Measurements from ENCODE around the gene ZBTB24. TPM values are rescaled to one million over a fixed set of nuclear protein-coding genes. Genes with fewer than 3 reads are reported as not detected.
A peak's percentile ranks its signal among the peaks of the same experiment; 100 is the strongest.

The ZBTB24 gene
- total and polyA plus RNA-seq, 2 of the 13 experiments (the other 11 are each of a cell fraction or from before 2014, with no cell fraction given), result 1.5 to 6.2 TPM

DNA sequence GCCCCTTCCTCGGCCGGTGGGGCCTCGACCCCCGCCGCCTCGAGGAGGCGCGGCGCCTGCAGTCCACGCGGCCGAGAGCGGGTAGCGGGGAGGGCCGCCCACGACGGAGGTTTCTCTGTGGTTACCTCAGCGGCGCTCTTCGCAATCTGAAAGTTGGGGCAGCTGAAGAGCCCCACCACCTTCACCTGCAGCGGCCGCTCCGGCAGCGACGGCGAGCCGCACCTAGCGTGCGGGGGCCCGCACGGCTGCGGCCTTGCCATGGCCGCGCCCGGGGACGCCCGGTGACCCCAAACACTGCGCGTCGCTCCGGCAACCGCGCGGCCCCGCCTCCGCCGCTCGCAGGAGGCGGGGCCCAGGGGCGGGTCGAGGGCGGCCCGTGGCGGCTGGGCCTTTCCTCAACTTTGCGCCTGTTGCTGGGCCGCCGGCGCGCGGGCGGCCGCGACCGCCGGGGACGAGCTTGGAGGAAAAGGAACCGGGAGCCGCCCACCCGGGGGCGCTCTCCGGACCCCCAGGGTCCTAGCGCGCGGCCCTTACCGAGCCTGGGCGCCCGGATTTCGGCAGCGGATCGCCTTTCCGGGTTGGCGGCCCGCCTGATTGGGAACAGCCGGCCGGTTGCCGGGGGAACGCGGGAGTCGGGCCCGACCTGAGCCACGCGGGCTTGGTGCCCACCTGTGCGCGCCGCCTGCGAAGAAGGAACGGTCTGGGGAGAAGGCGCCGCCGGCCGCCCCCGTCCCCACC, 42.5 kb downstream of the ZBTB24 start, which contains the start of the genes PPIL6 and SMPD2 (continued):
- TF ChIP-seq TRAFD1 (CRISPR knock-in tag; IDR thresholded peaks at IDR 0.05; ENCODE audit: borderline replicate concordance), result no peak
- 0 out of 2 replicates have a peak, but pooled peaks have one; percentile 16 for TF ChIP-seq ZNF614 (CRISPR knock-in tag; IDR thresholded peaks at IDR 0.05; ENCODE audit: borderline replicate concordance)
- TF ChIP-seq PTBP1 (IDR thresholded peaks at IDR 0.05; ENCODE audit: low read depth, low read length, poor library complexity, severe bottlenecking), result no peak
- peak; percentile 73 for TF ChIP-seq RBFOX2 (IDR thresholded peaks at IDR 0.05; ENCODE audit: low read depth, low read length)
- TF ChIP-seq SRSF9 (IDR thresholded peaks at IDR 0.05; ENCODE audit: borderline replicate concordance, insufficient read depth, low read depth, low read length, poor library complexity, severe bottlenecking), result no peak
- 0 out of 2 replicates have a peak, but pooled peaks have one; percentile 44 for TF ChIP-seq TSC22D2 (CRISPR knock-in tag; IDR thresholded peaks at IDR 0.05; ENCODE audit: borderline replicate concordance)
- 0 out of 2 replicates have a peak, but pooled peaks have one; percentile 65 for TF ChIP-seq TP53 (CRISPR knock-in tag; conservative IDR thresholded peaks at IDR 0.05)
- peak; percentile 77; the same call in 1 of the 2 replicates for TF ChIP-seq HOXA7 (CRISPR knock-in tag; IDR thresholded peaks at IDR 0.05)
- TF ChIP-seq, protein P1, sequence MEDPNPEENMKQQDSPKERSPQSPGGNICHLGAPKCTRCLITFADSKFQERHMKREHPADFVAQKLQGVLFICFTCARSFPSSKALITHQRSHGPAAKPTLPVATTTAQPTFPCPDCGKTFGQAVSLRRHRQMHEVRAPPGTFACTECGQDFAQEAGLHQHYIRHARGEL (CRISPR knock-in tag; IDR thresholded peaks at IDR 0.05), result no peak; the same call in 1 of the 2 replicates
- peak; percentile 27; the same call in 1 of the 2 replicates for TF ChIP-seq ZNF331 (CRISPR knock-in tag; IDR thresholded peaks at IDR 0.05)
- TF ChIP-seq SRSF4 (IDR thresholded peaks at IDR 0.05; ENCODE audit: low read depth, low read length, poor library complexity, severe bottlenecking), result no peak
- TF ChIP-seq HES4 (CRISPR knock-in tag; IDR thresholded peaks at IDR 0.05; ENCODE audit: borderline replicate concordance), result peak; percentile 82; the same call in 1 of the 2 replicates
- no peak for TF ChIP-seq ZMYM3 (CRISPR knock-in tag; IDR thresholded peaks at IDR 0.05)
- peak; percentile 4 for TF ChIP-seq BCL6 (CRISPR knock-in tag; IDR thresholded peaks at IDR 0.05)
- TF ChIP-seq, protein P2, sequence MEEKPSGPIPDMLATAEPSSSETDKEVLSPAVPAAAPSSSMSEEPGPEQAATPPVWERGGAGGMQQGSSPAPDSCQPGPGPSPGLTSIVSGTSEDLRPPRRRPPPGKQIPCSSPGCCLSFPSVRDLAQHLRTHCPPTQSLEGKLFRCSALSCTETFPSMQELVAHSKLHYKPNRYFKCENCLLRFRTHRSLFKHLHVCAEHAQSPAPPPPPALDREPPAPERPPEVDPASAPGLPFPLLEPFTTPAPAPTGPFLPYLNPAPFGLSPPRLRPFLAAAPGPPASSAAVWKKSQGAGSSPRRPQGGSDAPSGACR (CRISPR knock-in tag; IDR thresholded peaks at IDR 0.05), result peak; percentile 18; the same call in 1 of the 2 replicates
- no peak for TF ChIP-seq JDP2 (CRISPR knock-in tag; IDR thresholded peaks at IDR 0.05; ENCODE audit: borderline replicate concordance)
- no peak for TF ChIP-seq DRAP1 (CRISPR knock-in tag; IDR thresholded peaks at IDR 0.05)
- TF ChIP-seq XRCC5 (optimal IDR thresholded peaks at IDR 0.05; ENCODE audit: low read length), result peak; percentile 75
- TF ChIP-seq BRF2 (CRISPR knock-in tag; IDR thresholded peaks at IDR 0.05), result no peak
- TF ChIP-seq ETV5 (CRISPR knock-in tag; IDR thresholded peaks at IDR 0.05; ENCODE audit: borderline replicate concordance), result peak; percentile 25
- TF ChIP-seq MED8 (CRISPR knock-in tag; IDR thresholded peaks at IDR 0.05; ENCODE audit: insufficient replicate concordance), result peak; percentile 15
- TF ChIP-seq MTF2 (CRISPR knock-in tag; IDR thresholded peaks at IDR 0.05; ENCODE audit: borderline replicate concordance), result peak; percentile 53; the same call in 1 of the 2 replicates
- no peak for TF ChIP-seq PCBP2 (optimal IDR thresholded peaks at IDR 0.05; ENCODE audit: low read depth, low read length, poor library complexity, severe bottlenecking)
- TF ChIP-seq GATAD2A (CRISPR knock-in tag; IDR thresholded peaks at IDR 0.05), result 0 out of 2 replicates have a peak, but pooled peaks have one; percentile 3
